G401.6 (cell line): ENCODE measurements around the gene DPF3.

ENCODE experiments used
- FAIRE-seq: peaks from 2 replicates; lab custom pipeline; 2012; peaks lifted over from hg19 to GRCh38; lab: Jason Lieb, UNC

Gene DPF3

DNA sequence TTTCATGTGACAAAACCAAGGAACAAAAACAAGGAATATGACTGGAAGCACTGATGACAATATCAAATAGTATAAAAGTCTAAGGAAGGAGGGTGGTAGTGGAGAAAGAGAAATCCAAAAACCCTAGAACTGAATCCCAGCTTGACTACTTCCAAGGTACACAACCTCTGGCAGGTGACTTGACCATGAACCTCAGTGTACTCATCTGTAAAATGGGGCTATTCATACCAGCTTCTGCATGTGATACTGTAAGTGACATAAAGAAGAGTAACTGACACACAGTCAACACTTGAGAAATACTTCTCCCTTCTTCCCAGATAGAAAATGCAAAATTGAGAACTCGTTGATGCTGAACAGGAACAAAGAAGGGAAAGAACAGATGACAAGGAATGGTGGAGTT lies 10.3 kb upstream of the DPF3 start:
- no peak for FAIRE-seq

DNA sequence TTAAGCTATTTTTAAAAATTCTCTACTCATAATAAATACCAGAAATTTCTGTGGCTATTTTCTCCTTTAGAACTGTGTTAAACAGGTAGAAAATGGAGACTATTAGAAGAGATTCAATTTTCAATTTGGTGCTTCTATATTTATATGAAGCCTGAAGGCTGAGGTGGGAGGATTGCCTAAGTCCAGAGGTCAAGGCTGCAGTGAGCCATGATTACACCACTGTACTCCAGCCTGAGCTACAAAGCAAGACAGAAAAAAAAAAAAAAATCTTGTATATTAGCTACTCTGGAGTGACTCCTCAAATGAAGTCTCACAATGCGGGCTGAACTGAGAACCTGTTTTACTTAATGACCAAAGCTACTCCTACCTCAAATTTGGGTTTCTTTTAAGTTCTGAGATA lies 9.8 kb upstream of the DPF3 start:
- no peak for FAIRE-seq

DNA sequence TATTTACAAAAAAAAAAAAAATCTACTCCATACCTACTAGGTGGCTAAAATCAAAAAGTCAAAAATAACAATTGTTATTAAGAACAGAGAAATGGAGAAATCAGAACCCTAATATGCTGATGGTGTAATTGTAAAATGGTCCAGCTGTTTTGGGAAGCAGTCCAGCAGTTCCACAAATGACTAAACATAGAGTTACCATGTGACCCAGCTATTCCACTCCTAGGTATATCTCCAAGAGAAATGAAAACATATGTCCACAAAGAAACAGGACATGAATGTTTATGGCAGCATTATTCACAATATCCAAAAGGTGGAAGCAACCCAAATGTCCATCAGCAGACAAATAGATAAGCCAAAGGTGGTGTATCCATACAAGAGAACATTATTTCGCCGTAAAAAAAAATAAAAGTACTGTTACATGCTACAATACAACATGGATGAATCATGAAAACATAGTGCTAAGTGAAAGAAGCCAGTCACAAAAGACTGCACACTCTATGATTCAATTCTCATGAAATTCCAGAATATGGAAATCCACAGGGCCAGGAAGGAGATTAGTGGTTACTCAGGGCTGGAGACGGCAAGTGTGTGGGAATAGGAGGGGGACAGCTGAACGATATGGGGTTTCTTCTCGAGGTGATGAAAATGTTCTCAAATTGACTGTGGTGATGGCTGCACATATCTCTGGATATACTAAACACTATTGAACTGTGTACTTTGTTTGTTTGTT lies 9.1 kb upstream of the DPF3 start:
- FAIRE-seq = no peak

DNA sequence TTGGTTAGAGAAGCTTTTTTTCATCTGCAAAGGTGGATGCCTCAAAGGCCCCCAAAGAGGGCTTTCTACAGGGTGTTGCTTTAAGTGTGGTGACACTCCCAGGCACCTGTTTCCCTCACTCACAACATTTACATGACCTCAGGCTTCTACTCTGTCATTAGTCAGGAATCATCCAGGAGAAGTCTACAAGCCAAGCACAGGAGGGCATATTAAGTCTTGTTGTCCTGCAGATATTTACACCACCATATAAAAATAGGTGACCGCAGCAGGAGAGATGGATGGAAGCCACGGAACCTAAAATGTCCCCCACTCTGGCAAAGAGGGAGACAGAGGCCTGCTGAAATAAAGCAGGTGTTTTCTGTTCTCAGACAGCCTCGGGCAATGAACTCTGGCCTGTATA lies 7.5 kb upstream of the DPF3 start:
- FAIRE-seq = no peak

DNA sequence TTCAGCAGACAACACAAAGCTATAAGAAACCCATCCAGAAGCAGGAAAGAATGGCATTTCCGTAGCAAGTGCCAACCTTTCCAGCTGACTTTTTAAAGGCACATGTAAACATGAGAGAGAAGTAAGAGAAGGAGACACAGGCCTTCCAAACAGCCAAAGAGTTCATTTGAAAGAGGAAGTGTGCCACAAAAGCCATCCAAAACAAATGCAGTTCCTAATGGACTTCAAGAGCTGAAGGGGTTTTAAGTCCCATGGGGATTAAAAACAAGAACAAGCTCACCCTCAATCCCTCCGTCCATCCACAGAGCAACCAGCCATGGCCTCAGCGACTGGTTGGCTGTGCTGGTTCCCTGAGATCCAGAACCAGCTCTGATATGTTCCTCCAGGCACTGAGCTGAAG lies 4.5 kb upstream of the DPF3 start:
- FAIRE-seq = no peak

DNA sequence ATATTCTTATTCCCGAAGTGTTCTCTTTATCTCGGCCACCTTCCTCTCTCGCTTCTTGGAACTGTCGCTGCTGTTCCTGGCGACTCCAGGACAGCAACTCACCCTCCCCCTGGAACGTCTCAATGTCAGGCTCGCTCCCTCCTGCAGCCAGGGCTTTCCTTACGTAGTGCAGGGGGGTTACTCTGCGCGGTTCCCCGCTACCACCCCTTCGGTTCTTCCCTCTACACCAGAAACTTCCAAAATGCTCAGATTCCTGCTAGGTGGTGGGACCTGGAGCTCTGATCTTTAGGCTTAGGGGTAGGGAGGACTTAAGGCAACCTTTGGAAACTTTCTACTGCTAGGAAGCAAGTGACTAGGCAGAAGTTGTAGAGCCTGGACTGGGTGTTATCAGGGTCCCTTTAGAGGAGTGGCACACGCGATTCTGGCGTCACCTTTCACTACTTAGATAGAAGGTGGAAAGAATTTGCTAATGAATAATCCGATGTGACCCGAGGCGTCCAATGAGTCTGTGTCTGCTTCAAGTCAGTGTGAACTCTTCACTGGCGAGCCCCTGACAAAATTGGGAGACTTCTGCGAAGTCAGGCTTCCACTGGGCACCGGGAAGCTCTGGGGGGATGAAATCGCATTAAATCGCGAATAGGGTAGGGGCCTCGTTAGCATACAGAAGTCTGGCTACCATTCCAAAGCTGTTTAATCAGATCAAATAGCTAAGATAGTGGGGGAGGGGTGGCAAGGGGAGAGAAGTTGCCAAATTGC lies 900 bp upstream of the DPF3 start:
- no peak for FAIRE-seq

DNA sequence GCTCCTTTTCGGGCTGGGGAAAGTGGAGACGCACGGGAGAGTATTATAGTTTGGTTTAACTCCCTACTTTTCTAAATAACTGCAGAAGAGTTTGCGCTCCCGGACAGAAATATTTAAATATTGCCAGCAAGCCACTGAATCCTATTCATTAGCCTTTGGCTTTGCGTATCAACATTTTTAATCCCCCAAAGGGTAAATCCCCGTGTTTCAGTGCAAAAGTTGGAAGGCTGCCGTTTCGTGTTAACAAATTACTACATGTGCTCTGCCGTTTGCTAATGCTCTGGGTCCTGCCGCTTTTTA lies 372 bp upstream of the DPF3 start:
- no peak for FAIRE-seq

DNA sequence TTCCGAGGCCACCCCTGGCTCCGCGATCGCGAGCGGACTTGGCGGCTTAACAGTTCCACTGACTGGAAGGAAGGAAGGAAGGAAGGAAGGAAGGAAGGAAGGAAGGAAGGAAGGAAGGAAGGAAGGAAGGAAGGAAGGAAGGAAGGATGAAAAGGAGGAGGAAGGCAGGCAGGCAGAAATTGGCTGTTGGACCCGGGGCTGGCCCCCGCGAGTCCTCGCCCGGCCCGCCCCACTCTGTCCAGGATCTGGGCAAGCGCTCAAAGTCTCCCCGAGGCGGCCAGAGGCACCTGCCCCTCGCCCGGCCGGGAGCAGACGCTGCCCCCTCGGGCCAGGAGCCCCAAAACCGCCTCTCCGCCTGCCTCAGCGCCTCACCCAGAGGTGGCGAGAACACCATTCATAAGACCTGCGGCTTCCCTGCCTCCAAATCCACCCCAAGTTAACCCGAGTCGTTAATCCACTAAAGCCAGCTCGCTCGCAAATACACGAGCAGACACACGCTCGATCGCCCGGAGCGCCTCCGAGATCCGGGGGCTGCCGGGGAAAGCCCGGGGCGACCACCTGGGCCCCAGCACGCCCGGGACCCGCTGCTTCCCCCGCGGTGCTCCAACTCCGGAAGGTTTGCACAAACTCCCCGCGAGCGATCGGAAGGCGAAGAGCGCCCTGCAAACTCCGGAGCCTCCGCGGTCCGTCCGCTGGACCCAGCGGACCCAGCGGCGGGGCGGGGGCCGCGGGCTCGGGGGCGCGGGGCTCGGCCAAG lies 844 bp downstream of the DPF3 start:
- FAIRE-seq = no peak

DNA sequence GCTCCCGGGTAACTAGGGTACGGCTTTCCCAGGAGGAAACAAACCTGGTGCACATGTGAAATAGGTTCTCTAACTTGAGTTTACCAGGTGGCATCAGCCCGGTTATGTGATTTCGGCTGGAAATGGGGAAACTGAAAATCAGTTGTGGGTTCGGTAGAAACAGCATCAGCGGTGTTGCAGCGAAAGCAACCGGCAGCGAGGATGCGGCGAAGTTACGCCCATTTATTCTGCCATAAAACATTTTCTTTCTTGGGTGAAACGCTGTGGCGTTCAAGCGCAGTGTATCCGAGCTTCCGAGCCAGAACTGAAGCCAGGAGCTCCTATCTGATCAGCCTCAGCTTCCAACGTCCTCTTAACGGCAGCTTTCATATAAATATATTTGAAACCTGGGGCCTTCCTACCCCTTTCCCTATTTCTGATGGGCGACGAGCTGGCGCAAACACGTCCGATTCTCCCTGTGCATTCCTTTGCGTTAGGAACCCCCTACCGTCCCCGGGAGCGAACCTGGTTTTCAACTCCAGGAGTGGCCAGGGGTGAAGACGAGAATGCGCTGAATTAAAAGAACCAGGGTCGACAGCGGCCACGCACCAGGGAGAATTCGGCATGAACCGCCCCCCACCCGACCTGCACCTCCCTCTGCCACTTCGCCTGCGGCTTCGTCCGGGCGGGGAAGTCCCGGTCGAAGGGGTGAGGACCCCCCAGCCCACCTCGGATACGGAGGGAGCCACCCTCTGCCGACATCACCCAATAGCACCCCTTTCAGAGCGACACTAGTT lies 1.6 kb downstream of the DPF3 start:
- FAIRE-seq = no peak

DNA sequence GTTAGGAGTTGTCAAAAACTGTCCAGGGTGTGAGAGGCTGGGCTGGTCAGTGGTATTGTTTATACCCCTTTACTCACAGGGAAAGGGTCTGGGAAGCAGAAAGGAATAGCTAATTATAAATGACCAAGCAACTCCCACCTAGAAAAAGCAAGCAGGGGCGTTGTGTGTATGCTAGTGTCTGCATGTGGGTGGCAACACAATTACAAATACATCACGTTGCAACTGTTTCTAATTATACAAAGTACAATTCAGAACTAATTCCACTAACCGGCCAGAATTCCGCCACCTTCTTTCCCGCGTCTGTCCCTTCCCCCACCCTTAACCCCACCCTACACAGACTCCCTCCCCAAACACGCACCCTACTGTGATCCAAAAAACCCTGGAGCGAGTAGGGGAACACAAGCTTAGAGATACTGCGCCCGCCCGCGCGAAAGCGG lies 2.2 kb downstream of the DPF3 start:
- FAIRE-seq = no peak

DNA sequence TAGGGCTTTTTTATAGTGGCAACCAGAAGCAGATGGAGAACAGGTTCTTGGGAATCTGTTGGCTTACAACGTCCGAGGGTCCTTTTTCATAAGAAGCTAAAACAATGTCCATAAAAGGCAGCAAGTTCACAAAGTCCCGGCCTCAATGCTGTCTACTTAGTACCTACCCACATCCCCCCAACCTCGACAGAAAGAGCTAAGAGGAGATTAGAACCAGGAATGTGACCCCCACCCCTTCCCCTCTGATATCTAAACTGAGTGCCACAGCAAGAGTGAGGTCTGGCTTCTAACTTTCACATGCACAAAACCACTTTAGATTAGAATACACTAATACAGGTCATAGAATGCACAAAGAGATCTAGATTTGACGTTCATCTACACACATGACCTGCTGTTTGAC lies 4.5 kb downstream of the DPF3 start:
- no peak for FAIRE-seq

DNA sequence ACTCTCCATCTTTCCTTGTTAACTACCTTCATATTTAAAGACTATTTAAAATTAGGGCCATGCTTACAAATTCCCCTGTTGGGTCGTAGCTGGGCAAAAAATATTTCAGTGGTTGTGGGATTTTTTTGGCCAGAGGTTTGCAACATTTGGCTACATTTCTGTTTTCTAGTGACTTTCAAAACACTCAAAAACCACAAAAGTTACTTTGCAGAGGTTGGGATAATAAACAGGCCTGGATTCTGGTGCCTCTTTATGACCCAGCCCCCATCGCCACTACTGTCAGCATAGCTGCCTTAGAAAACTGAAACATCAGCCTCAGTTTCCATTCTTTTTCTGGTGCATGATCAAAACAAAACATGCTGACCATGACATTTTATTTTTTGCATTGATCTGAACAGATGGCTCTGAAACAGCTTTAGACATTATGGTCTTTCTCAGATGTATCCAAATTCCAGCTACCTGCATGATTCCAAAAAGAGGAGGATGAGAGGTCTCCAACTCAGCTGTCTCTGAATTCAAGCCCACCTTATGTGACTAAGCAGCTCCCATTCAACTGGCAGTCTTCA lies 5.2 kb downstream of the DPF3 start:
- FAIRE-seq = no peak

DNA sequence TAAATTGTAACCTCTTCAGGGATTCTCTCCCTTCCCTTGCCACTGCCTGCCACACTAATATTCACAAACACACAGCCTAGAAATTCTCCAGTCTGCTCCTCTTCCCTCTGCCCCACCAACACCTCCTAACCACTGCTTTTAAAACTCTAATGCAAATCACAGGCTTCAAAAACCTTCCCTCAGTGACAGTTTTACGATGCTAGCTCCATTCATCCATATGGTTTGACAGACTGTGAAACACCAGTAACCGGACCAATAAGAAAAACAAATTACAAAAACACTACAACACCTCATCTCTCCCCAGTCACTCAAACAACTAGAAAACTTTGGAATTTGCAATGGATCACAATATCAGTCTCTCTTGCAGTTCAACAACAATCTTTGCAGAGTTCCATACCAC lies 5.7 kb downstream of the DPF3 start:
- FAIRE-seq = no peak

DNA sequence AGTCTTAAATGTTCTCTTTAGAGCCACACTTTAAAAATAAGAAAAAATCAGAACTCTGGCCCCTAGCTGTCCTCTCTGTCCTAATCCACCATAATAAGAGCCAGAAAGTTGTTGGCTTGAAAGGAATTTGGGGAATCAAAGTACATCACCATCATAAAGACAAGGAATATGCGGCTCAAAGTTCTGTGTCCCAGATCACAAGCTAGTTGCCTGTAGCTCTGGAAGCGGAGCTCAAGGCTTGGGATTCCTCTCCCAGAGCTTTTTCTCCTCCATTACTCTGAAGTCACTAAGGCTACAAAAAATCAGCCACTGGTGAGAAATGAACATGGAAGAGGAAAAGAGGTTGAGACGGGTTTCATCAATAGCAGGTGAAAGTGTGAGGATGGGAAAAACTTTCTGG lies 6.4 kb downstream of the DPF3 start:
- FAIRE-seq = no peak

DNA sequence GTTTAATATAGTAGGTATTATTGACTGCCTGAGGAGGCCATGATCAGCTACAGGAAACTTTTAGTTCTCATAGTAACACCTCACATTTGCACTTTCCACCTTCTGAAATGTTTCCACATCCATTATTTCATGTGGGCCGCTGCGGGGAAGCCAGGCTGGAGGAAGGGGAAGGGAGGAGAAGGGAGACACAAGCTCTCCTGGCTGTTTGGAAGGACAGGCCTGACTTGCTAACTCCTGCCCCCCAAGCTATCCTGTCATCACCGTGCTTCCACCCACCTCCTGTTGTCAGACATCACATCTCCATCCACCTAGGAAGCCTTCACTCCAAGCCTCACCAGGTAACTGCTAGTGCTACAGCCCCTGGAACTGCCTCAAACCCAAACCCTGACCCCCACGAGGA lies 9.5 kb downstream of the DPF3 start:
- FAIRE-seq = no peak

DNA sequence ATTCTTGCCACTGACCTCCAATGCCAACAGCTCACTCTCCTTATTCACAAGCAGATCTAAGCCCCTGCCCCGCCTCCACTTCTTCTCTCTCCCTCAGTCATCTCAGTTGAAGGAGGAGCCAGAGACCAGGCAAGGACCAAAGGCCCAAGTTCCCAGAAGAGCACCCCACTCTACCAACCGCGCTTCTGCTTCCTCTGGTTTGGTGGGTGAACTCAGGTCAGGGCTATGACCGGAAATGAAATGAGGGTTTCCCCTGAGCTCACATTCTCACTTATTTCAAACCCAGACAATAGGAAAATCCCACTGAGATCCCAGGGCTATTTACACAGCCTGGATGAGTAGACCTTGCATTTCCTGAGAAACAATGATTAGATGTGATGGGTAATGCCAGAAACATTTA lies 9.9 kb downstream of the DPF3 start:
- FAIRE-seq = no peak

DNA sequence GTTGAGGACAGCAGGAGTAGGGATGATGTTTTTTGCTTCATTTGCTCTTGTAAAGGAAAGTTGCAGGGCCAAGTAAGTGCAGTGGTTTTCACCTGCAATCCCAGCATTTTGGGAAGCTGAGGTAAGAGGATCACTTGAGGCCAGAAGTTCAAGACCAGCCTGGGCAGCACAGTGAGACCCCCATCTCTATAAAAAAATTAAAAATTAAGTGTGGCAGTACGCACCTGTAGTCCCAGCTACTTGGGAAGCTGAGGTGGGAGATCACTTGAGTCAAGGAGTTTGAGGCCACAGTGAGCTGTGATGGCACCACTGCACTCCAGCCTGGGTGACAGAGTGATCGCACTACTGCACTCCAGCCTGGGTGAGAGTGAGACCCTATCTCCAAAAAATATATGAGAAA lies 10.8 kb downstream of the DPF3 start:
- no peak for FAIRE-seq

DNA sequence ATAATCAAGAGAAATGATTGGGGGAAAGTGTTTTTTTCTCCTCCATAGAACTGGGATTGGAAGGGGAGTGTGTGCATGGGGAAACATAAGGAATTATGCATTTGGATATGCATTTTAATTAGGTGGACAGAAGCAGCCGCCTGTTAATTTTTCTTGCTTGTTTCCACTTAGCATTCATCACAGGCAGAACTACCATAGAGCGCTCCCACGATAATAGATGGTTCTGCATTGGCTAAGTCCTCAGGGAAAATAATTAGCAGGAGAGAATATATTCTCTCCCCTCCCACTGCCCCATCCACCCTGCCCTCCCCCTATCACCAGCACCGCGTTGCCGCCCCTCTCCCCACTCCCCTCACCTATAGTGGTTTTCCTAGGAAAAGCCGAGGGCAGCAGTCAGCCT lies 11.4 kb downstream of the DPF3 start:
- no peak for FAIRE-seq

DNA sequence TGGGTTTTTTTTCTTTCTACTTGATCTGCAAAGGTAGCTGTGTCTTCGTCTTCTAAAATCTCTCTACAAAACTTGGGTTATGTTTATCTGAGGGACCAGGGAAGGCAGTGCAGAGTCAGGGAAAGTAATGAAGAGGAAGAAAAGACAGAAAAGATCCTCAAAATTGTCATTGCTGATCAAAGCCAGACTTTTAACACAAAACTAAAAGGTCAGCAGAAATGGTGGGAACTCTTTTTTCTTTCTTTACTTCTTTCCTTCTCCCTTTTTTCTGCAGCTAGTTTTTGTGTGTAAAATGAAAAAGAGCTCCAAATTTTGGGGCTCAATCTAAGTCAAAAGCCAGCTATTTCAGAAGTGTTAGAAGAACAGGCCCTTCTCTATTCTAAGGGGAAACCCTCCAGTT lies 11.9 kb downstream of the DPF3 start:
- no peak for FAIRE-seq

DNA sequence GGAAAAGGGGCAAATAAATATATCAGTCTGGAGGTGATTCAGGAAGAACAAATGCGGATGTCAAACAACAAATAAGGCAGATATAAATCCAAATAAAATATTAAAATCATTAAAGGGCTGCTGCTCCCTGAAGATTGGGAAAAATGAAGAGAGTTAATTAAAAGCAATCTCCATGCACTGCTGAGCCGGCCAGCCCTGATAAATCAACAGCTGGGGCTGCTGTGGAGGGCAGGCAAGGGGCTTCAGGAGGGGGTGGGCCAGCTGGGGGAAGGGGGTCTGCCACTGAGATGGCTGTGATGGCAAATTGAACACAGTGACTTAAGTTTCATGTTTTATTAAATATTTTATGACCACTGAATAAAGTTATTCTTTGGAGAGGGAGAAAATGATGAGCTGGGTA lies 12.4 kb downstream of the DPF3 start:
- no peak for FAIRE-seq

DNA sequence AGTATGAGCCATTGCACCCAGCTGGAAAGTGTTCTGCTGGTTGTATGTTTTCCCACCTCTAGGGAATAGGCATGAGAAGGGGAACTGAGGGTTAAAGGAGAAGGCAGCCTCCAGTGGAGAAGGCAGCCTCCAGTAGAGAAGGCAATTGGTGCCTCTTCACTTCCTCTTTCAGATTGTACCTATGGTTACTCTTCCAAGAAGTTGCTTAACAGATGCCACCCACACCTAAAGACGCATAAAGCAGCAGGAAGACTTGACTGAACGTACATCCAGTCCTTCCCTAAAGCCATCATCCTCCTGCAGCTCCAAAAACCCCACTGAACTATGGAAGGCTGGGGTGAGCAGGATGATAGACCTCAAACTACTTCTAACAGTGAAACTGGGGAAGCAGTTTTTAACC lies 13.1 kb downstream of the DPF3 start:
- FAIRE-seq = no peak

DNA sequence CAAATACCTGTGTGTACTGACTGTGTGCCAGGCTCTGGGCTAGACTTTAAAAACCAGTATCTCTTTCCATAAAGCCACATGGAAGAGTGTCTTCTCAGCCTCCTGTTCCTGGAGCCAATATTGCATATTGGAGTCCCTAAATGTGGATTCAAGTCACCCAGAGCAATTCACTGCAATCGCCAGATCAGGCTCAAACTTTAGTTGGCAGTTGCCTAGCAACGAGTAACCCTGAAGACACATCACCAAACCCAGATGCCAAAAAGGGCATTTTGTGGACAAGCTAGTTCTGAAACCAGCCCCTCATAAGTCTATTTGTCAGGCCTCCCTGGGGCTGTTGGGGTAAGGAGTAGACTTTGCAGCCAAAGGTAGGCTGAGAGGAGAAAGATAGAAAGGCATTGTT lies 13.7 kb downstream of the DPF3 start:
- no peak for FAIRE-seq

DNA sequence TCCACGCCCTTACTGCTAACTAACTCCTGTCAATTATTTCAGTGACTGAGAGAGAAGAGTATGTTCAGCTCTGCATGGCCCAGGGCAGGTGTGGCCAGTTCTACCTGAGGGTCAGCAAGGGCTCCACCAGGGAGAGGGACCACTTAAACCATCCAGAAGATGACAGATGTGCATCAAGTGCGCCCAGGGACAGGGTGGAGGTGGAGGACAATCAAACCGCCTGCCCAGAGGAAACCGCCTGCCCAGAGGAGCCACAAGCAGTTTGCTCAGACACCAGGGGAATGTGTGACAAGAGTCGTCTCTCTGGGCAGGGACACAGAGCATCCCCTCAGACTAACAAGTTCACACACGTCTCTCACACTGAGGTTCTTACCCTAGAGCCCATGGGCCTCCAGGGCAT lies 14.5 kb downstream of the DPF3 start:
- FAIRE-seq = no peak
